Tibial nerve (tissue), 4 donors: Measurements from ENCODE around the gene LRG1. TPM values are rescaled to one million over a fixed set of nuclear protein-coding genes. Genes with fewer than 3 reads are reported as not detected.
A peak's percentile ranks its signal among the peaks of the same experiment; 100 is the strongest.

ENCODE experiments used
- DNase-seq, 2 donors: peaks; one replicate each; pipeline ENCODE4 v3.0.0-alpha.2; 2019; ENCODE audit warnings: low spot score in 2 of 2
- H3K27ac ChIP-seq, 4 donors: fragments of 200-600 bp; sonication (generic) in 3 of 4; one replicate each; pipeline ENCODE4 v1.5.1; 2017 to 2019; ENCODE audit warnings: mild to moderate bottlenecking in 1 of 4
- H3K27me3 ChIP-seq, 2 donors: fragments of 200-600 bp; sonication (generic) in 1 of 2; one replicate each; pipeline versions ENCODE4 v1.5.1 to v1.6.0; 2017 to 2019
- H3K36me3 ChIP-seq, 3 donors: fragments of 200-600 bp; sonication (generic); one replicate each; pipeline ENCODE4 v1.5.1; 2018 to 2019
- H3K4me1 ChIP-seq, 4 donors: fragments of 200-600 bp; sonication (generic) in 3 of 4; one replicate each; pipeline ENCODE4 v1.5.1; 2017 to 2019
- H3K4me3 ChIP-seq, 4 donors: fragments of 200-600 bp; sonication (generic) in 3 of 4; one replicate each; pipeline ENCODE4 v1.5.1; 2017 to 2019; ENCODE audit warnings: mild to moderate bottlenecking in 1 of 4, moderate library complexity in 1 of 4
- H3K9me3 ChIP-seq, 4 donors: fragments of 200-600 bp; sonication (generic) in 3 of 4; one replicate each; pipeline ENCODE4 v1.5.1; 2017 to 2019
- EP300 ChIP-seq, 2 donors: sonication (generic); formaldehyde crosslinking; IDR thresholded peaks; one replicate each; pipeline ENCODE4 v1.6.1; 2017; ENCODE audit warnings: antibody characterized with exemption in 2 of 2, mild to moderate bottlenecking in 1 of 2
- POLR2A ChIP-seq, 2 donors: fragments of 450-650 bp; IDR thresholded peaks; one replicate each; pipeline ENCODE4 v1.6.1; 2017; ENCODE audit warnings: antibody characterized with exemption in 2 of 2, mild to moderate bottlenecking in 2 of 2, moderate library complexity in 2 of 2
- WGBS, 2 donors: methylation state at CpG; one replicate each; pipeline ENCODE4 v1.1.5; 2018; 5-methylcytosine and 5-hydroxymethylcytosine counted together
- total RNA-seq, 4 donors: library from RNA; depleted of rRNA; stranded (reverse); fragments of >200 nt; gene quantifications; one replicate each; pipeline ENCODE4 v1.1.0, GENCODE V29; 2016
- TF ChIP-seq, protein P1 (sequence below), 5 experiments: fragments of 200-600 bp in 3 of 5; fragments of 450-650 bp in 2 of 5; sonication (generic) in 3 of 5; IDR thresholded peaks; one replicate each; pipeline ENCODE4 v1.5.1; 2016 to 2019; ENCODE audit warnings: antibody characterized with exemption in 5 of 5, mild to moderate bottlenecking in 3 of 5, moderate library complexity in 2 of 5

LRG1 gene
- total RNA-seq, 4 donors from 2014 or later = 0.66 to 2.5 (median 1.4) TPM

DNA sequence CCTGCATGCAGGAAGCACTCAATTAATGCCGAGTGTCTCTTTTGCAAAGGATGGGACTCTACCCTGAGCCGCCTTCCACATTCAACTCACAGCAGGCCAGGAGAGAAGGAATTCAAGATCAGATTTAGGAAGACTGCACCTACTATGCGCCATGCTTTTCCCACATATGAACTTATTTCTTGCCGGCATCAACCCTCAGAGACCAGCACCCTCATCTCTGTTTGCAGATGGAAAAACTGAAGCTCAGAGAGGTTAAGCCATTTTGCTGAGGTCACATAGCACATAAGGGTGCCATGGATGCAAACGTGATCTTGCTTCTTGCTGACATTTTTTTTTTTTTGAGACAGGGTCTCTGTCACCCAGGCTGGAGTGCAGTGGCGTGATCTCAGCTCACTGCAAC, 33.8 kb upstream of the LRG1 start:
- WGBS, 2 donors = 79 to 87% methylated on average over 6 of the region's 6 CpGs
- H3K4me1 ChIP-seq = peaks cover 0 to 20% (median 7%) of the 10 kb centered on the region in 4 donors

DNA sequence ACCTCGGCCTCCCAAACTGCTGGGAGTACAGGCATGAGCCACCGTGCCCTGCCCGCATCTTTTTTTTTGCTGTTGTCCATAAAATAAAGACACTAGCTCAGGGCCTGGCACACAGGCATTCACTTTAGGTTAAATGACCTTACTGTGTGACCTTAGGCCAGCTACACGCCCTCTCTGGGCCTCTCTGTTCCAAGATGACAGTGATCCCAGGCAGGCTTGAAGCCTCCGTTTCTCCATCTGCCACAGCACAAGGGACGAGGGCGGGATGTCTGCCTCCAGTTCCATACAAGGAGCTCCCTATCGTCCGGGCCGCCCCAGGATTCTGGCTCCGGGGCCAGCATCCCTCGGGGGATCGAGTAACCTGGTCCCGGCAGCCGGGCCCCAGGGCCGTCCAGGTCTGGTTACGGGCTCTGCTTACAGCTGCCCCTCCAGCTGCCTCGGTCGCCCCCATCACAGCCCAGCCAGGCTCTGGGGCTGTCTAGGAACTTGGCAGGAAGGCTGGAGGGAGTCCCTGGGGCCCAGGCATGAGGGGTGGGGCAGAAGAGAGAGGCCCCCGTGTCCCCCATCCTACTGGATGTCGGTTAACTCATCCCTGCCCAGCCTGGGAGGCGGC, 31.6 kb upstream of the LRG1 start:
- 39 to 45% methylated on average over 21 of the region's 22 CpGs for WGBS, 2 donors
- H3K4me3 ChIP-seq = no peak overlapping the region
- peaks cover 0 to 31% (median 7%) of the 10 kb centered on the region in 4 donors for H3K4me1 ChIP-seq
- no peaks in the 10 kb centered on the region for H3K36me3 ChIP-seq
- no peak for TF ChIP-seq POLR2A (IDR thresholded peaks at IDR 0.05)
- TF ChIP-seq, protein P1, sequence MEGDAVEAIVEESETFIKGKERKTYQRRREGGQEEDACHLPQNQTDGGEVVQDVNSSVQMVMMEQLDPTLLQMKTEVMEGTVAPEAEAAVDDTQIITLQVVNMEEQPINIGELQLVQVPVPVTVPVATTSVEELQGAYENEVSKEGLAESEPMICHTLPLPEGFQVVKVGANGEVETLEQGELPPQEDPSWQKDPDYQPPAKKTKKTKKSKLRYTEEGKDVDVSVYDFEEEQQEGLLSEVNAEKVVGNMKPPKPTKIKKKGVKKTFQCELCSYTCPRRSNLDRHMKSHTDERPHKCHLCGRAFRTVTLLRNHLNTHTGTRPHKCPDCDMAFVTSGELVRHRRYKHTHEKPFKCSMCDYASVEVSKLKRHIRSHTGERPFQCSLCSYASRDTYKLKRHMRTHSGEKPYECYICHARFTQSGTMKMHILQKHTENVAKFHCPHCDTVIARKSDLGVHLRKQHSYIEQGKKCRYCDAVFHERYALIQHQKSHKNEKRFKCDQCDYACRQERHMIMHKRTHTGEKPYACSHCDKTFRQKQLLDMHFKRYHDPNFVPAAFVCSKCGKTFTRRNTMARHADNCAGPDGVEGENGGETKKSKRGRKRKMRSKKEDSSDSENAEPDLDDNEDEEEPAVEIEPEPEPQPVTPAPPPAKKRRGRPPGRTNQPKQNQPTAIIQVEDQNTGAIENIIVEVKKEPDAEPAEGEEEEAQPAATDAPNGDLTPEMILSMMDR (IDR thresholded peaks at IDR 0.05) = no peak
- TF ChIP-seq EP300 (IDR thresholded peaks at IDR 0.05) = no peak
- H3K9me3 ChIP-seq = no peaks in the 10 kb centered on the region
- no peak for DNase-seq
- H3K27ac ChIP-seq = no peak overlapping the region
- peaks cover 0 to 26% of the 10 kb centered on the region in 2 donors for H3K27me3 ChIP-seq

More for the DNA sequence above, 33.8 kb upstream of the LRG1 start:
- Histone ChIP-seq H3K9me3 (no peaks in the 10 kb centered on the region), H3K27ac (no peak overlapping the region), H3K36me3 (no peaks in the 10 kb centered on the region), H3K4me3 (no peak overlapping the region), H3K27me3 (peaks cover 0 to 33% of the 10 kb centered on the region in 2 donors)
- no peak for TF ChIP-seq POLR2A (IDR thresholded peaks at IDR 0.05)
- no peak for TF ChIP-seq EP300 (IDR thresholded peaks at IDR 0.05)
- TF ChIP-seq, protein P1 (IDR thresholded peaks at IDR 0.05) = no peak
- no peak for DNase-seq

DNA sequence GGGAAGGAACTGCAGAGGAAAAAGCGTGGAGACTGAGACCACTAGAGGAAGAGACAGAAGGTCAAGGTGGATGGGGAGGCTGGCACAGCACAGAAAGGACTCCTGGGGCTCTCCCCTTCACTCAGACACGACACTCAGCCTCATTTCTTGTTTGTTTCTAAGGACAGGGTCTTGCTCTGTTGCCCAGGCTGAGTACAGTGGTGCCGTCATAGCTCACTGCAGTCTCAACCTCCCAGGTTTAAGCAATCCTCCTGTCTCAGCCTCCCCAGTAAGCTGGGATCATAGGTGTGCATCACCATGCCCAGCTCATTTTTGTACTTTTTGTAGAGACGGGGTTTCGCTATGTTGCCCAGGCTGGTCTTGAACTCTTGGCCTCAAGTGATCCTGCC, 31.1 kb upstream of the LRG1 start:
- H3K36me3 ChIP-seq = no peaks in the 10 kb centered on the region
- no peaks in the 10 kb centered on the region for H3K9me3 ChIP-seq
- WGBS, 2 donors = 89 to 90% methylated on average over 5 of the region's 5 CpGs
- H3K4me3 ChIP-seq = no peak overlapping the region
- no peak for DNase-seq
- peaks cover 0 to 30% (median 7%) of the 10 kb centered on the region in 4 donors for H3K4me1 ChIP-seq
- peaks cover 0 to 26% of the 10 kb centered on the region in 2 donors for H3K27me3 ChIP-seq
- no peak overlapping the region for H3K27ac ChIP-seq
- TF ChIP-seq POLR2A (IDR thresholded peaks at IDR 0.05) = no peak
- no peak for TF ChIP-seq EP300 (IDR thresholded peaks at IDR 0.05)
- TF ChIP-seq, protein P1 (IDR thresholded peaks at IDR 0.05) = no peak

DNA sequence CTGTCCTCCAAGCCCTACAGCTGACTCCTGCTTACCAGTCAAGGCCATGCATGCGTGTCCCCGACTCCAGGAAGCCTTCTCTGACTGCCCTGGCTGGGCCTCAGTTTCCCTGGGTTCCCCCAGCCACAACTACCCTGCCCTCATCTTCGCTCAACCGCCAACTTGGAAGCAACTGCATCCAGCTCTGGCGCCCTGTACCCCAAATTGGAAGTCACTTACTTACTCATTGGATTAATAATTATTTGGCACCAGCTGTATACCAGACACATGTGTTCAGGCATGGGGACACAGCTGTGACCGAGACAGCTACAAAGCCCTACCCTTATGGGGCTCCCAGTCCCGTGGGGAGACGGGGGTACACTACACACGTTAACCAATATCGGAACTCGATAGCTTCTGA, 30.6 kb upstream of the LRG1 start:
- TF ChIP-seq EP300 (IDR thresholded peaks at IDR 0.05) = no peak
- no peak for TF ChIP-seq POLR2A (IDR thresholded peaks at IDR 0.05)
- peaks cover 0 to 21% of the 10 kb centered on the region in 2 donors for H3K27me3 ChIP-seq
- peaks cover 0 to 25% (median 5%) of the 10 kb centered on the region in 4 donors for H3K4me1 ChIP-seq
- 85 to 87% methylated on average over 11 of the region's 11 CpGs for WGBS, 2 donors
- H3K27ac ChIP-seq = no peak overlapping the region
- no peak for DNase-seq
- no peaks in the 10 kb centered on the region for H3K9me3 ChIP-seq
- H3K36me3 ChIP-seq = no peaks in the 10 kb centered on the region
- no peak overlapping the region for H3K4me3 ChIP-seq

DNA sequence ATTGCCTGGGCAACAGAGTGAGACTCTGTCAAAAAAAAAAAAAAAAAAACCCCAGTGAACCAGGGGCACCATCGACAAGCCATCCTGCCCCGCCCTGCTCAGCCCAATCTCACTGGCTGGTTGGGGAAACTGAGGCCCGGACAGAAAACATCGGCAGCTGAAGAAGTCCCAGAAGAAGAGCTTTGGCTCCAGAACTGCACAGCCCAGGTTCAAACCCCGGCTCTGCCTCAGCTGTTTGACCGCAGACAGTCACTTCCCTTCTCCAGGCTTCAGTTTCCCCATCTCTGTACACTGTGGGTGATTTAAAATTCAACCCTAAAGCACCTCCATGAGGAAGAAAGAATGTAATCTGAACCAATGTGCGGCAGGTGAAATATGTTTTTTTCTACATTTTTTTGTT, 29.1 kb upstream of the LRG1 start:
- Histone ChIP-seq H3K27ac (no peak overlapping the region), H3K9me3 (no peaks in the 10 kb centered on the region), H3K4me3 (no peak overlapping the region), H3K27me3 (peaks cover 0 to 6% of the 10 kb centered on the region in 2 donors), H3K4me1 (peaks cover 0 to 15% (median 0%) of the 10 kb centered on the region in 4 donors), H3K36me3 (no peaks in the 10 kb centered on the region)
- 78 to 81% methylated on average over 7 of the region's 7 CpGs for WGBS, 2 donors
- no peak for TF ChIP-seq EP300 (IDR thresholded peaks at IDR 0.05)
- no peak for DNase-seq

DNA sequence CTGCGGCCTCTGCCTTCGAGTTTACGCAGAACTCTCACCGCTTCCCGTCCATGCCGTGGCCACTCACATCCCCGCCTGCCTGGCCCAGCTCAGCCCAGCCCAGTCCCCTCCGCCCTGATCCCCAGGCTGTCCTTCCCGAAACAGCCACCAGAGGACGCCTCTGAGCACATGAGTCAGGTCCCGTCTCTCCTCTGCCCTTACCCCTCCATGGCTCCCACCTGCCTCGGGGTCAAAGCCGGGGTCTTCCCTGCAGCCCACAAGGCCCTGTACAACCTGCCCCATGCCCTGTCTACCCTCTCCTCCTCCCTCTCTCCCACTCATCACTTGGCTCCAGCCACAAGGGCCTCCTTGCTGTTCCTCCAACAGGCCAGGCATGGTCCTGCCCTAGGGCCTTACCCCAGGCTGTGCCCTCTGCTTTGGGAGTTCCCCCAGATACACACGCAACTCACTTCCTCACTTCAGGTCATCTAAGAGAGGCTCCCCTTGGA, 27.8 kb upstream of the LRG1 start:
- no peak overlapping the region for H3K27ac ChIP-seq
- H3K4me1 ChIP-seq = peaks cover 0 to 15% (median 0%) of the 10 kb centered on the region in 4 donors
- no peaks in the 10 kb centered on the region for H3K9me3 ChIP-seq
- H3K27me3 ChIP-seq = no peaks in the 10 kb centered on the region
- no peak overlapping the region for H3K4me3 ChIP-seq
- 39 to 45% methylated on average over 14 of the region's 14 CpGs for WGBS, 2 donors
- TF ChIP-seq, protein P1 (IDR thresholded peaks at IDR 0.05) = peak; percentile 51 to 86 (median 72)
- no peak for TF ChIP-seq EP300 (IDR thresholded peaks at IDR 0.05)
- H3K36me3 ChIP-seq = no peaks in the 10 kb centered on the region
- peak; percentile 37 to 74 for DNase-seq
